ENCODE data around the gene PI4KB. TPM values are rescaled to one million over a fixed set of nuclear protein-coding genes. Genes with fewer than 3 reads are reported as not detected.

PI4KB gene
- total and polyA plus RNA-seq, 4 donors, result 25.0 to 65.2 (median 45.3) TPM

DNA sequence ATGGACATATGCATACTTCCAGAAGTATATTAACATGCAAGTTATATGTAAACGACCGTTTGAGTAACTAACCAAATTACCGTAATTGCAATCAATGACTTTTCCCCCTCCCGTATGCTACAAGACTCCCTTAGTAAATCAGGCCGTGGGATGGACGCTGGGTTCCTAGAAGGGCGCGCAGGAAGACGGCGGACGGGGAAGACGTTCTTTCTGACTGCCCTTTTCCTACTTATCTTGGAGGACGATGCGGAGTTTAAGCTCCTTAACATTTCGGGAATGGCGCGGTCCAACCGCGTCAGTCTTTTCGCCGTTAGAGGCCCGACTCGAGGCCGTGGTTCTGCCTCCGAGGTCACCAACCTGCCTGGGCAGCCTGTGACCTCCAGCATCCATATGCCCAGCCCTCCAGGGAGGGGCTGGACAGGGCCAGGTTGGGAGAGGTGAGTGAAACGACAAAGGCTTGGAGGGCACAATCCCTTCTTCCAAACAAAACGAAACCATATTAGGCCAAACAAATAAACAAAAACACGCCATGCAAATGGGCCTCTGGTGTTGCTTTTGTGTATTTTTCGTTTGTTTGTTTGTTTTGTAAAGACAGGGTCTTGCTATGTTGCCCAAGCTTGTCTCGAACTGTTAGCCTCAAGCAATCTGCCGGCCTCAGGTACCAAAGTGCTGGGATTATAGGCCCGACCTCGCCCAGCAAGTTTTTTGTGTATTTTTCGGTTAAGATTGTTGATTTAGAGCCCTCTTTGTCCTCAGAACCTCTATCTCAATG lies 873 bp upstream of the PI4KB start:
- H3K9ac ChIP-seq (ENCODE audit: insufficient read depth in 1 of 2, low read length in 2 of 2), result peak overlapping the region; percentile 31 to 91
- no peak for ATAC-seq (ENCODE audit: insufficient read depth, low FRiP score)
- H3K27ac ChIP-seq (ENCODE audit: low read depth in 1 of 2, low read length in 1 of 2), result peak overlapping the region; percentile 81 to 93
- TF ChIP-seq, protein P1, sequence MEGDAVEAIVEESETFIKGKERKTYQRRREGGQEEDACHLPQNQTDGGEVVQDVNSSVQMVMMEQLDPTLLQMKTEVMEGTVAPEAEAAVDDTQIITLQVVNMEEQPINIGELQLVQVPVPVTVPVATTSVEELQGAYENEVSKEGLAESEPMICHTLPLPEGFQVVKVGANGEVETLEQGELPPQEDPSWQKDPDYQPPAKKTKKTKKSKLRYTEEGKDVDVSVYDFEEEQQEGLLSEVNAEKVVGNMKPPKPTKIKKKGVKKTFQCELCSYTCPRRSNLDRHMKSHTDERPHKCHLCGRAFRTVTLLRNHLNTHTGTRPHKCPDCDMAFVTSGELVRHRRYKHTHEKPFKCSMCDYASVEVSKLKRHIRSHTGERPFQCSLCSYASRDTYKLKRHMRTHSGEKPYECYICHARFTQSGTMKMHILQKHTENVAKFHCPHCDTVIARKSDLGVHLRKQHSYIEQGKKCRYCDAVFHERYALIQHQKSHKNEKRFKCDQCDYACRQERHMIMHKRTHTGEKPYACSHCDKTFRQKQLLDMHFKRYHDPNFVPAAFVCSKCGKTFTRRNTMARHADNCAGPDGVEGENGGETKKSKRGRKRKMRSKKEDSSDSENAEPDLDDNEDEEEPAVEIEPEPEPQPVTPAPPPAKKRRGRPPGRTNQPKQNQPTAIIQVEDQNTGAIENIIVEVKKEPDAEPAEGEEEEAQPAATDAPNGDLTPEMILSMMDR (IDR thresholded peaks at IDR 0.05; ENCODE audit: control extremely low read depth, extremely low read depth), result no peak
- H3K4me3 ChIP-seq, result peak overlapping the region; percentile 42
- peaks cover 0 to 10% (median 3%) of the 10 kb centered on the region in 4 donors for H3K36me3 ChIP-seq (ENCODE audit: control insufficient read depth in 4 of 4, insufficient read depth in 4 of 4, low read length in 4 of 4)
- 20 to 23% methylated on average over 34 of the region's 34 CpGs for WGBS, 2 donors
- H3K4me1 ChIP-seq (ENCODE audit: control insufficient read depth in 5 of 5, insufficient read depth in 5 of 5, low read length in 5 of 5), result peaks cover 5 to 23% (median 9%) of the 10 kb centered on the region in 5 donors
- H3K9me3 ChIP-seq (ENCODE audit: control insufficient read depth in 4 of 4, insufficient read depth in 3 of 4, low read length in 3 of 4), result no peaks in the 10 kb centered on the region
- DNase-seq, result peak in 1 of 3 donors; percentile 36
- H3K27me3 ChIP-seq (ENCODE audit: control insufficient read depth in 3 of 3, insufficient read depth in 3 of 3, low read length in 2 of 3), result no peaks in the 10 kb centered on the region

DNA sequence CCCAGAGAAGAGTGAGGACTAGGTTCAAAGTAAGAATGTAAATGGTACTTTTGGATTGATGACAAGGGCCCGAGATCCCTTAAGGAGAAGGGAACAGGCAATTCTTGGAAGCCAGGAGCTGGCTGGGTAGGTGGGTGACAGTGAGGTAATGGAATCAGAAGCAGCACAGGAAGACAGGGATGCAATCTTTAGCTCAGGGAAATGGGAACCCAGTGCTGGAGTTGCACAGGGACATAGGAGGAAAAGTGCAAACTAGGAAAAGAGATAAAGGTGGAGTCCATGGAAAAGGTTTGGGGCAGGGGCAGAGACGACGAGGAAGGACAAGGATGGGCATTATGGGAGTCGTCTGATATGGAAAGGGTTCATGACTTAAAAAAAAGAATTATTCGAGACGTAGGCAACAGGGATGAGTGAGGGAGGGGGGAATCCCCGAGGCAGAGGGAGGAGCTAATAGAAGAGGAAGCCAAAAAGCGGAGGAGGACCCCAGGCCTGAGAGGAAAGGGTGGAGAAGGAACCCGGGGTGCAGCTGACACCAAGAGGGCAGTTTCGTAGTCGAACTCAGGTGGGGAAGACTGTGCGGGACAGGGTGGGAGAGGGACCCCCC lies 495 bp downstream of the PI4KB start:
- H3K27ac ChIP-seq (ENCODE audit: low read depth in 1 of 2, low read length in 1 of 2), result peak overlapping the region; percentile 91 to 93
- TF ChIP-seq, protein P1 (IDR thresholded peaks at IDR 0.05; ENCODE audit: control extremely low read depth, extremely low read depth), result no peak
- 2 to 4% methylated on average over 12 of the region's 12 CpGs for WGBS, 2 donors
- H3K9ac ChIP-seq (ENCODE audit: insufficient read depth in 1 of 2, low read length in 2 of 2), result peak overlapping the region; percentile 31 to 84
- H3K9me3 ChIP-seq (ENCODE audit: control insufficient read depth in 4 of 4, insufficient read depth in 3 of 4, low read length in 3 of 4), result no peaks in the 10 kb centered on the region
- H3K4me1 ChIP-seq (ENCODE audit: control insufficient read depth in 5 of 5, insufficient read depth in 5 of 5, low read length in 5 of 5), result peaks cover 5 to 23% (median 9%) of the 10 kb centered on the region in 5 donors
- peaks cover 0 to 15% (median 8%) of the 10 kb centered on the region in 4 donors for H3K36me3 ChIP-seq (ENCODE audit: control insufficient read depth in 4 of 4, insufficient read depth in 4 of 4, low read length in 4 of 4)
- no peaks in the 10 kb centered on the region for H3K27me3 ChIP-seq (ENCODE audit: control insufficient read depth in 3 of 3, insufficient read depth in 3 of 3, low read length in 2 of 3)
- H3K4me3 ChIP-seq, result peak overlapping the region; percentile 80
- ATAC-seq (ENCODE audit: insufficient read depth, low FRiP score) (peak; percentile 68), DNase-seq (peak; percentile 58 to 76 (median 75))

DNA sequence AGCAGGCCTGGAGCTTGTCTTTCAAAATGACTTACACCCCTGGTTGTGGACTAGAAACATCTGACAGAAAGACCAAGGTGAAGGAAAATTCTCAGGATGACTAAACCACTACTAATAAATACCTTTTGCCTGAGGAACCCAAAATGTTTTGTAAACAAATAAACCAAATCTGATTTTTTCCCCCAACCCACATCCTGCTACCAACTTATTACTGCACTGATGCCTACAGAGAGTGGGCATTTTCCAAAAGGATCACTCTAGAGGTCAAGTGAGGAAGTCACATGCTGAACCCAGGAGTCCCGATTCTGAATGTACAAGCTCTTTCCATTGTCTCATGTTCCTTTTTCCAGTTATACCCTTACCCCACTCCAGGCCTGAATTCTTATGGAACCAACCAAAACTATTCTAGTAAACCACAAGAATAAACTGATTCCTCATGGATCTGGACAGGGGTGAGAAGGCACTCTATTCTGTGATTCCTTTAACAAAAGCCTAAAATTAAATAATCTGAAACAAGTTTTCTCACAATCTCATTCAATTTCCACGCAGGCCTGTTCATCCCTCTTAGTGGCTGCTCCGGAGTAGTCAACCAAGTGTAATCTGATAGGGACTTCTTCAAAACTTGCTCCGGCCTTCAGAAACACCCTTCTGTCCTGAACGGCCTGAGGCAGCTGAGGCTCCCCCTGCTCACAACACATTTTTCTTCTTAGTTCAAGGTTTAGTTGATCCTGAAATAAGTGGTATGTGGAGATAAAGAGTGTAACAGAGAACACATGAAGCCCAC lies 1.4 kb downstream of the PI4KB start:
- Histone ChIP-seq H3K4me1 (ENCODE audit: control insufficient read depth in 5 of 5, insufficient read depth in 5 of 5, low read length in 5 of 5) (peaks cover 5 to 23% (median 9%) of the 10 kb centered on the region in 5 donors), H3K27ac (ENCODE audit: low read depth in 1 of 2, low read length in 1 of 2) (no peak overlapping the region), H3K27me3 (ENCODE audit: control insufficient read depth in 3 of 3, insufficient read depth in 3 of 3, low read length in 2 of 3) (no peaks in the 10 kb centered on the region), H3K9me3 (ENCODE audit: control insufficient read depth in 4 of 4, insufficient read depth in 3 of 4, low read length in 3 of 4) (no peaks in the 10 kb centered on the region), H3K4me3 (no peak overlapping the region), H3K9ac (ENCODE audit: insufficient read depth in 1 of 2, low read length in 2 of 2) (peak overlapping the region; percentile 40 to 84), H3K36me3 (ENCODE audit: control insufficient read depth in 4 of 4, insufficient read depth in 4 of 4, low read length in 4 of 4) (peaks cover 5 to 15% (median 9%) of the 10 kb centered on the region in 4 donors)
- DNase-seq (no peak), ATAC-seq (ENCODE audit: insufficient read depth, low FRiP score) (no peak)
- TF ChIP-seq, protein P1 (IDR thresholded peaks at IDR 0.05; ENCODE audit: control extremely low read depth, extremely low read depth), result no peak
- WGBS, 2 donors, result 43 to 62% methylated on average over 5 of the region's 5 CpGs

Data from lung (tissue), 12 donors.